IPS DF 4.7 (cell line): ENCODE data around the gene DTNB.
"Not testable (repeated sequence)": the region's sequence is repeated elsewhere in the genome, so short reads cannot be mapped to it uniquely, and the experiment has no call there.

Experiments used
- DNase-seq: peaks from one replicate; pipeline ENCODE4 v3.0.0-alpha.2; 2013; ENCODE audit warnings: low spot score; ENCODE audit errors: extremely low read depth

Gene DTNB

DNA sequence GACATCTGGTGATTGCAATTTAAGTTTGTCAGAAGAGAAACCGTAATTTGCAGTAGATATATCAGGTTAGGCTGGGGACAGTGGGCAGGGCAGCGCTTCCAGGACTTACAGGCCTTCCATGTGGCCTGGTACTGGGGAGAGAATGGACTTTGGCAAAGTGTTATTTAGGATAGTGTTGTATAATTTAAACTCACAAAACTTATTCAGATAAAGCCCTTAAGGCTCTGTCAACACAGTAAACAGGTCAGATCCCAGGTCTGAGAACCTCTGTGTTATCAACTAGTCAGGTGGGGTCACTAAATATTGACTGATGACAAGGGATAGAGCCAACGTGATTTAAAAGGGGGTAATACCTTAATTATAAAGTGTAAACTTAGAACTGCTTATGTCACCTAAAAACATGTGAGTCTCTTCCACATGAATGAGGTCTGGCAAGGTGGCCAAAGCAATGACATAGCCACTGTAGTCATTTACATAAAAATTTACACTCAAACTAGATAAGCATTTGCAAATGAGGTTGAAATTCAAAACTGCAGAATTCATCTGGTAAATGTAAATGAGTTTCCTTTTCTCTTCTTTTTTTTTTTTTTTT lies 251.5 kb downstream of the DTNB start:
- DNase-seq = no peak

DNA sequence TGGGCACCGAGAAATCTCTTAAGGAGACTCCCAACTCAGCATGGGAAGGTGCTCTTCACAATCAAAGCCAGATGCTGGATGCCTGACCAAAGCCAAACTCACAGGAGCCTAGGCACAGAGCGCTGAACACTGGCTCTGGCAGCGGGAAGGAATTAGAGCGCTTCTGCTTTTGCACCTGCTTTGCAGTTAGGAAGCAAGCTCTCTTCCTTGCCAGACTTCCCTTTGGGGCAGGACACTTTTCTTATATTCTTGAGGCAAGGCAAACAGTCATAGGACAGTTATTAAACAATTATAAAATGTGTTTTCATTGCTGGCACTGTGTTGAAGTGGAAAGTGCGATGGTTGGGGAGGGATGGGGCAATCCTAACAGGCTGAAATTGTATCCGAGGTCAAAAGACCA lies 252.1 kb downstream of the DTNB start:
- DNase-seq = no peak

DNA sequence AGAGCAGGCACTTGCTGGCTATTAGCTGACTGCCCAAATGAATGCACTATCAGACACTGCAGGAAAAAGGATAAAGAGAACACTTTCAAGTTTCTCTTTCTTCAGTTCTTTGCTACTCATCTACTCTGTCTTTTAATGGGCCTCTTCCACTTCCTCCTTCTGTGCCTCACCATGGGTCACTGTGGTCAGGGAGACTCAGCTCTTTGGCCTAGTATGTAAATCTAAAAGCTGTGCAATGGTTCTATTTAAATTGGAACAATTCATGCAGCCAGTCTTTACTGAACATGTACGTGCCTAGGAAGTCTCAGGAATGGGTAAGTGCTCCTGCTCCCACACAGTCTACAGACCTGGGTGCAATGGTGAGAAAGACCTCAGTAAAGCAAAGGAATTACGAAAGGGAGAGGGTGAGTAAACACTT lies 252.5 kb downstream of the DTNB start:
- no peak for DNase-seq

DNA sequence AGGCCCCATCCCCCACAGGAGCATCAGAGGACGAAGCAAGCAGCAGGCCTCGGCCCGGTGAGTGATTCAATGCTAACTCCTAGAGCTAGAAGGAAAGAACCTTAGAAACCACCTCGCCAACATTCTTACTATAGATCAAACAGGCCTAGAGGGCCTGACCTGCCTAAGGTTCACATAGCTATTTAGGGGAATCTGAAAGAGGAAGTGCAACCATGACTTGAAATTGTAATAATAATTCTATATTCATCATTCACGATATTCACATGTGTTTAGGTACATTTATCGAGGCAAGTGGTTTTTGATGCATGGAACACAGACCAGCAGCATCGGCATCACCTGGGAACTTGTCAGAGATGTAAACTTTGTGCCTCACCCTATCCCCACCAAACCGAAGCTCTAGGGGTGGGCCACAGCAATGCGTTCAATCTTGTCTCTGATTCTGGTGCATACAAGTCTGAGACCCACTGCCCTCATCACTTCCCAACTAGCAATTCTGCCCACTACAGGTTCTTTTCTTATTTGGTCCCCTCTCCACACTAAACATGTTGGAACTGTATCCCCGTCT lies 253.6 kb downstream of the DTNB start:
- no peak for DNase-seq

DNA sequence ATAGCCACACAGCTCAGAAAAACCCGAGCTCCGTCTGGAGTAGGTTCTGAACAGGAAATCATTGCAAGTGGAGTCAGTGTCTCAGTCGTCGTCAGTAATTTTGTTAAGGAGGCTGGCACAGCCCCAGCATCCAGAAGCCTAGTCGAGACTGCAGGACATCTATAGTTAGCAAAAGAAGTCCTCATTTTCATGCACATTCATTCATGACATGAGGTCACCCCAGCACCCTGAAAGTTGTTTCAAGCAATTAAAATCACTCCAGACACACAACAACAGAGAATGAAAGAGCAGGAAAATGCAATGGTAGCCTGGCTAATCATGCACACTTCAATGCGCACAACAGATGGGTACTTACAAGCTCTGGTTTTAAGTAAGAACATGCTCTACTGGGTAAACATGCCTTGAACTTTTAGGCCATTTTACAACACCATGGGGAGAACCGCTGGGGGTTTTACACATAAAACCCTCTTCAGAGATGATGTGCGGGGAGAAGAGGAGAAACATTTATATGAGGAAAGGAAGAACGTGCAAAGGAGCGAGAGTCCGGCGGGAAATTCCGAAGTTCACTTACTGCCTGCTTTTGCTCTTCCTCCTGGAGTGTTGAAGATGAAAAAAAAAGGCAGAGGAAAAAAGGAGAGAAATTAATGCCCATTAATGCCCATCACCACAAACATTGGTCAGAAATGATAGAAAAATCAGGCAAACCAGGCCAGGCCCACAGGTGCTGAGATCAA lies 254.3 kb downstream of the DTNB start:
- no peak for DNase-seq

DNA sequence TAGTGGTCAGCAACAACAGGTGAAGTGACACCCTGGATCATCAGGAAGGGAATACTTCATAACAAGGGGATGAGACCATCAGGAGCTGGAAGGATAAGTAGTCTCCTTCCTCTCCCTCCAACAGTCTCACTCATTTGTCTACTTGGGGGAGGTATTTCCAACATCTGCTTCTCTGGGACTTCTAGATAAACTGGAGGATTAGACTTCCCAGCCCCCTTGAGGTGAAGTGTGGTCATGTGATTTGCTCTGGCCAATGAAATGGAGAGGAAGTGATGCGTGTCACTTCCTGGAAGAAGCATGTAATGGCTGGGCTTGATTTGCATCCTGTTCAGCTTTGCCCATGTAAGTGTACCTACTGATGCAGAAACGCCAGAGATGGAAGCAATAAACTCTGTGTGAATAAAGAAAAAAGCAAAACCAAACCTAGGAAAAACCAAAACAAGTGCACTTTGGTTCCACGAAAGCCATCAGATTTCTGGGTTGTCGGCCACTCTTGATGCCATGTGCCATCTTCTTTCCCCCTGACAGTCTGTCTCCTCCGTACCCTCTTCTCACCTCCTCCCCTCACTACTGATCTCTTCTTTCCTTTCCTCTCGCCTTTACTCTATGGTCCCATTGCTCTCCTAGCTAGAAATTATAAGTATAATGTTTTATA lies 255.5 kb downstream of the DTNB start:
- no peak for DNase-seq

DNA sequence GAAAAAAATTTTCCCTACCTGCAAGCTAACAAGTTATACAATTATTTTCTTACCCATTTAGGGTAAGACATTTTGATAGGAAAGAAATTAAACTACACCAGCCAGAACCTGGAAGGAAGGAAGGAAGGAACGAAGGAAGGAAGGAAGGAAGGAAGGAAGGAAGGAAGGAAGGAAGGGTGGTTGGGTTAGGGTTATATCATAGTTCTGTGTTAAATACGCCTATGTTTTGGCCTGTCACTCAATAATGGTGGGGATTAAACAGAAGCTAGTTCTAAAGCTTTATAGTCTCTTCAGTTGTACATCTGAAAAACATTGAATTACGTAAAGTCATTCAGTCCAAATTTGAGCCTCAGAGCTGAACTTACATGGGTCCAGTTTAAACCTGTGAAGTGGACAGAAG lies 256.7 kb downstream of the DTNB start:
- DNase-seq = no peak

DNA sequence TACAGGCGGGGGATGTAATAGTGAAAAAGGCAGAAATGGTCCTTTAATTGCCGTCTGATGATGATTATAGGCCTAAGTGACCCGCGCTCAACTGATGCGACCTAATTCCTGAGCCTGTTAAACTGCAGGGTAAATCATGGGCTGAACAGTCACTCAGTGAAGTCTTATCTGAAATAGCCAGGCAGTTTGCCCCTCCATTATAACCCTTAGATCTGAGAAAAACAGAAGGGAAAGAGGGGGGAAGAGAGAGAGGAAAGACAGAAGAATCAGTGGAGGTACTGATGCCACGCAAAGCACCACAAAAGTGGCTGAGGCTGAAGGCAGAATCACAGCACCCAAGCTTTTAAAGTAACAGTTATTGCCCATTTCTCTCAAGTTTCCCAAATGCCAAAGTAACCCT lies 258.6 kb downstream of the DTNB start:
- no peak for DNase-seq

DNA sequence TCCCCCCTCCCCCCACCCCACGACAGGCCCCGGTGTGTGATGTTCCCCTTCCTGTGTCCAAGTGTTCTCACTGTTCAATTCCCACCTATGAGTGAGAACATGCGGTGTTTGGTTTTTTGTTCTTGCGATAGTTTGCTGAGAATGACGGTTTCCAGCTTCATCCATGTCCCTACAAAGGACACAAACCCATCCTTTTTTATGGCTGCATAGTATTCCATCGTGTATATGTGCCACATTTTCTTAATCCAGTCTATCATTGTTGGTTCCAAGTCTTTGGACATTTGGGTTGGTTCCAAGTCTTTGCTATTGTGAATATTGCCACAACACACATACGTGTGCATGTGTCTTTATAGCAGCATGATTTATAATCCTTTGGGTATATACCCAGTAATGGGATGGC lies 260.0 kb downstream of the DTNB start:
- not testable (repeated sequence) for DNase-seq

DNA sequence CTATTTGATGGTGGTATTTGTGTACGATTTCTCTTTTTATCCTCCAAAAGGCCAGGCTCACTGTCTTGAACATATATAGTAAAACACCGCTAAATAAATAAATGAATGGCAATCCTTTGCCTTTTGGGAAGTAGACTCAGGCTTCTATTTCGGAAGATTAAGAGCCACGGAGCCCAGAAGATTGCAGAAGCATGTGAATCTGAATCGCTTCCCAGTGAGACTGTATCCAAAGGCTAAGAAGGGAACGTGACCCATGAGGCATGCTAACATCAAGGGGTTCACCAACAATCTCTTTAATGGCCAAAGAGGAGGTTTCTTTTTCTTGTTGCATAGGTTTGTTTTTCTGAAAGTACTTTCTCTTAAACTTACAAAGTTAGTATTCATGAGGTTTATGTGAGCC lies 261.6 kb downstream of the DTNB start:
- no peak for DNase-seq

DNA sequence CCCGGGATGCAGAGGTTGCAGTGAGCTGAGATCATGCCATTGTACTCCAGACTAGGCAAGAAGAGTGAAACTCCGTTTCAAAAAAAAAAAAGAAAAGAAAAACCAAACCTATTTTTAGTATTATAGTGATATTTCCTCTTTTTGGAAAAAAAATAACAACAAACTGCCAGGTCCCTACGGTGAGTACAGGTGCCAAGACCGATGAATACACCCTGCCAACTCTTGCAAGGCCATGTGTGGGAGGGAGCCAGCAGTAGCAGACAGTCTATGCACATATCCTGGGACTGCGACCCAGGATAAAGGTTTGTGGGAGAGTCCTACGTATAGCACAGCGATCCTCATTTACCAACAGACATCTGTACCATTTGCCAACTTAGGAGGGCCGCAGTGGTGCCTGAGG lies 262.1 kb downstream of the DTNB start:
- DNase-seq = no peak

DNA sequence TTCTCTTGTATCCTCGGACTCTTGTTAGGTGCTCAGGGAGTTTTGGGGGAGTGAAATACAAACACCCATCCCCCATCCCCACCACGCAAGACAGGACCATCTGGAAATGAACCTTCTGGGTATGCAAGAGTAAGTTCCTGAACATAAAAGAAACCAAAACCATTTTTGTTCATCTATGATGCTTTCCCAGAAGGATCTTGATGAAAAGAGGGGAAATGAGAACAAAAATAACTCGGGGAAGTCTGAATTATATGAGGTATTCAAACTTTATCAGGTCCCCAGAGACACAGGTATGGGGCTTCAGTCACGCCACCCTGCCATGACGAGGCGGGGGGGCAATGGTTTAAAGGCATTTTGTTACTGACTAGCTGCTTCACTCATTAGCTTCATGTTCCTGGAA lies 263.0 kb downstream of the DTNB start:
- DNase-seq = no peak

DNA sequence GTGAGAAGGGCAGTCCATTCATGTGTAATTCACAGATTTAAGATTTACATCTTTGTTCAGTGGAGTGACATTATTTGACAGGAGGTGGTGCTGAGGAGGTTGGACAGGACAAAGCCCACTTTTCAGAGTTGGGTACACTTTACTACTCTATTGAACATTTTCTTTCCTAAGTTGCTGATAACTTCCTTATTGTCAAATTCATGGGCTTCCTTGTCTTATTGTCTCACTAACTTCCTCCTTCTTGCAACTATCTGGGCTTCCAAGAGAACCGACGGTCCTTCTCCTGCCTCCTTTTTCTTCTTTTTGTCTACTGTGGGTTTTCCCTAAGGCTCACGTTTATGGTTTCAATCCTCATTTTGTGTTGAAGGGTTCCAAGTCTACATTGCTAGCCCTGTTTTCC lies 263.9 kb downstream of the DTNB start:
- DNase-seq = no peak

DNA sequence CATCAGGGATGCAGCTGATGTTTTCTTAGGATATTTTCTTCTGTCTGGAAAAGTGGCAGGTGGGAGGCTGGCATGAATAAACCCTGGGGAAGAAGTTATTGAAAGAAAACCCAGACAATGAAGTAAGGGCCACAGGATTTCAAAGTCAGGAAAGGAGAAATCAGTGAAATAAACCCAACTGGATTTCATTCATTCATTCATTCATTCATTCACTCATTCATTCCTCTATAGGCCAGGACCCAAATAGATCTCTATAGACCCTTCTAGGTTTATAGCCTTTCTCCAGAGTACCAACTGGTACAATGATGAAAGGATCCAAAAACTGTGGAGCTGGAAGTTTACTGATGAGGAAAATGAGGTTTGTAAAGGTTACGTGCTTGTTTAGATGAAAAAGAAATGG lies 264.3 kb downstream of the DTNB start:
- no peak for DNase-seq

DNA sequence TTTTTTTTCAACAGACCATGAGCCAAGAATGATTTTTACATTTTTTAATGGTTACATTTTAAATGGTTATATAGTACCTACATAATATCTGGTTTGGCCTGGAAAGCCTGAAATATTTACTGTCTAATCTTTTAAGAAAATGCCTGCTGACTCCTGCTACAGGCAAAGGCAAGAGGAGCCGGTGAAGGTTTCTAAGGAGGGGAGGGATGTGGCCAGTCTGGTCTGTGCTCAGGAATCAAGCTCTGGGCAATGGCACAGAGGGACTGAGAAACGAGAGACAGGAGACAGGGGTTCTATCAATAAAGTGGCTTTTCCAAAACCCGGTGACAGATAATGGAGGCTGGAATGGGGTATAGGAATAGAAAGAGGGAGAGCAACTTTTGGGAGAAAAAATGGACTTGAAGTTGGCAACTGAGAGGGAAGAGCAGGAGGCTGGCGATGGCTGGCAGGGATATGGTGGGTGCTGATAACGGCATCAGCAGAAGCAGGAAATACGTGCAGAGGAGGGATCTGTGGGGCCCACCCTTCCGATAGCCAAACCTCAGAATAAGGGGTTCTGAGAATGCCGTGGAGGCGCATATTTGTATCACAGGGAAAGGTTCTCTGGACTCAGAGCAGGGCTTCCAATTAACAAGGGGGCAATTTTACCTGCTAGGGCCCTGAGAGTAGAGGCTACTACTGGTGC lies 267.6 kb downstream of the DTNB start:
- DNase-seq = no peak

DNA sequence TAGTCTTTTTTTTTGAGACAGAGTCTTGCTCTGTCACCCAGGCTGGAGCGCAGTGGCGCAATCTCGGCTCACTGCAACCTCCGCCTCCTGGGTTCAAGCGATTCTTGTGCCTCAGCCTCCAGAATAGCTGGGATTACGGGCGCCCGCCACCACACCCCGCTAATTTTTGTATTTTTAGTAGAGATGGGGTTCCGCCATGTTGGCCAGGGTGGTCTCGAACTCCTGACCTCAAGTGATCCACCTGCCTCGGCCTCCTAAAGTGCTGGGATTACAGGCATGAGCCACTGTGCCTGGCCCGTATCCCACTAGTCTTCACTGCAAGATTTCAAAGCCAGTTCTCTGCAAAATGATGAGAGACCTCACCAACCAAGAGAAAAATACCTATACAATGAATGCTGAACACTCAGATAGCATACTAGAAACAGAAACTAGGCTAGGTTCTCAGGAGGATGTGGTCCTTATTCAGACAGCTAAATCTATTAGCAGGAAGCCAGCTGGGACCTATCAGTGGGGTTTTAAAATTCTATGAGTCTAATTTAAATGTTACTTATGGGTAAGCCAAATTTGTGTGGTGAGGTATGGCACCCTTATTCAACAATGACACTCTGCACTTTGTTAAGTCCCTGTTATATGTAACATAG lies 270.1 kb downstream of the DTNB start:
- not testable (repeated sequence) for DNase-seq

DNA sequence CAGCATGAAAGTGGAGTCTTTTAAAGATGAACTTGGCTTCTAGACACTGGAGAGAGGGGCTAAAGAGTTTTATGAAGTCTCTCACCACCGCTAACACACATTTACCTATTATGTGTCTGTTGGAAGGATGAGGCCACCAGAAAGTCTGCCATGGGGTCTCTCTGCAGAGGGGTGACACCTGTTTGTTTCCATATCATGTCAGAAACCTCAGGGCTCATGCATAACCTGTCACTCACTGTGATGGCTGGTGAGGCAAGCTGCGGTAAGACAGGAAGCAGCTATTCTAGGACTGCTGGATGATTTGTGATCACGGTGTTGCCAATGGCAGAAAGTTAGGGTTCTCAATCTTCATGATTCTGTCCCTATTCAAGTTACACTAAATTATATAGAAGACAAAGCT lies 270.9 kb downstream of the DTNB start:
- no peak for DNase-seq

DNA sequence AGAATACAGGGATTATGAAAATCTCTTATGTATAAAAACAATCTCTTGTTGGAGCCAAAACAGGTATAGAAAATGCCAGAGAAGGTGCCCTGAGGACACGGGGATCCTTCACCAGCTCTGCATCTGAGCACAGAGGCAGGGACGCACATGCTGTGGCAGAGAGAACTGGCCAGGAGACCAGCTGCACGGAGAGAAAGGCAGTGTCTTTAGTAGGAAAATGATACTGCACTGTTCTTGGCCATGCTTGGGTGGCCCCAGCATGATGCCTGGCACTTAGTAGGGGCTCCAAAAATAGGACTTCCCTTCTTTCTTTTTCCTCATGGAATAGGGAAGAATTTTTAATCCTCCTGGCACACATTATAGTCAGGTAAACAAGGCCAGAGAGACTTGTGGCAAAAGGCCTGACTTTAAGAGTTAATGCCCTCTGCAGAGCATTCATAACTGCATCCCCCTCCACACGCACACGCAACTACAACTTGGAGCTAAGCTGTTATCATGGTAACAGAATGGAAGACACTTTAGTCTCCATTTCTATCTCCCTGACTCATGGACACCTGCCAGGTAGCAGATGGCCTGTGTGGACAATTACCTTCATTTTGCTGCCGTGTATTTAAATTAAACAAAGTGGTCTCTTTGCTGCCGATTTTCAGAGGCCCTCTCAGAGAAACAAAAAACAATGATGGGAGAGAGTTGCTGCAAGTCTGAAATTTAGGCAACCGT lies 271.9 kb downstream of the DTNB start:
- DNase-seq = no peak

DNA sequence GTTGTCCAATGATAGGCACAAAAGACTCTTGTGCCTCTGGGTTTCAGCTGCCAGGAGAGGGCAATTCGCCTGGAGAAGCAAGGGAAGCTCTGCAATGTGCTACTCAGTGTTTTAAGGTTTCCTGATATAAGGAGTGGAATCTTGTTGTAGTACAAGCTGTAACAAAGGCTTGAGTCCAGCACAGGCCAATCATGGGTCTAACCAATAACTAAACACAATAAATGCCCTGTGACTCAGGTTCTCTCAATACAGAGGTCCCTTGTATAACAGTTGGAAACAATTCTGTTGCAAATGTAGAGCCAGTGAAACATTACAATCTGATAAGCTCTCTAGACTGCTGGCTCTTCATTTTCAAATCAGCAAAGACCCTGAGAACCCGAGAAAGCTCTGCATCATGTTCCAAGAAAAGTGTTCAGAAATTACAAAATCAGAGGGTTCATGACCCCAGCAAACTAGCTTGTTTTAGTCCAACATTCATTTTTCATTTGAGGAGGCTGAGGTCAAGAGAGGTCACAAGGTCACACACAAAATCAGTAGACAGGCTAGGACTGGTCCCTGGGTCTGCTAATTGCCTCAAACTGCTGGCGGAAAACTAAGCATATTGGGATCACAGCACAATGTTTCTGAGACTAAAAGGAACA lies 272.7 kb downstream of the DTNB start:
- DNase-seq = no peak

DNA sequence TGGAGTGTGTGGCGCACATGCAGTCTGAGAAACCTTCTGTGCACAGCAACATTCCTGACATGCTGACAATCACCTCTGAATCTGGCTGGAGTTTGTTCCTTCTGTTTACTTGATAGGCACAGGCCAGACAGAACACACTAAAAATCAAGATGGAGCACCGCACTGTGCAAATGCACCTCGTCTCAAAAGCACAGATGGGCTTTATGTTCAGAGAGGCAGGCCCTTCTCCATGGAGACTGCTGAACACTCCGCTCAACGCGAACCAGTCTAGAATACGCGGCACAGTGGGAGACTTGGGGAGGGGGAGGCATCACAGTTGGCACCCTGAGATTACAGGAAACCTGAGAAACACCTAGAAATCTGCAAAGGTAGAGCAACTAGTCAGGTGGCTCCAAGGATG lies 273.2 kb downstream of the DTNB start:
- no peak for DNase-seq
